HepG2 (cell line): ENCODE measurements around the gene SLC22A14. TPM values are rescaled to one million over a fixed set of nuclear protein-coding genes. Genes with fewer than 3 reads are reported as not detected.

Experiments
- CREB1 ChIP-seq, 2 experiments: fragments of 450-650 bp in 1 of 2; IDR thresholded peaks; 2 replicates each; pipeline ENCODE4 v1.6.1; 2016 to 2017; ENCODE audit warnings: control low read depth in 1 of 2, mild to moderate bottlenecking in 1 of 2, missing compliant biosample characterization in 1 of 2, missing genetic modification characterization in 1 of 2
- GMEB2 ChIP-seq: IDR thresholded peaks from 2 replicates; pipeline ENCODE4 v1.6.1; 2016; ENCODE audit warnings: missing biosample characterization, missing genetic modification reagents, low read depth
- KLF13 ChIP-seq: sonication (generic); formaldehyde crosslinking; IDR thresholded peaks from 2 replicates; pipeline ENCODE4 v1.4.0; 2020; ENCODE audit warnings: mild to moderate bottlenecking, missing genetic modification reagents
- WIZ ChIP-seq: sonication (generic); formaldehyde crosslinking; IDR thresholded peaks from 2 replicates; pipeline ENCODE4 v1.5.1; 2020; ENCODE audit warnings: mild to moderate bottlenecking, missing genetic modification reagents
- XBP1 ChIP-seq: sonication (generic); formaldehyde crosslinking; IDR thresholded peaks from 2 replicates; pipeline ENCODE4 v1.5.0; 2020; ENCODE audit warnings: missing genetic modification reagents
- YEATS4 ChIP-seq: sonication (generic); formaldehyde crosslinking; IDR thresholded peaks from 2 replicates; pipeline ENCODE4 v1.4.0; 2020; ENCODE audit warnings: missing genetic modification reagents, borderline replicate concordance
- ZKSCAN1 ChIP-seq: fragments of 150-350 bp; IDR thresholded peaks from 2 replicates; pipeline ENCODE4 v1.6.1; 2014; ENCODE audit warnings: low read length
- ZNF251 ChIP-seq: sonication (generic); formaldehyde crosslinking; IDR thresholded peaks from 2 replicates; pipeline ENCODE4 v1.9.0; 2021; ENCODE audit warnings: mild to moderate bottlenecking, missing genetic modification reagents
- ZNF800 ChIP-seq: sonication (generic); formaldehyde crosslinking; IDR thresholded peaks from 2 replicates; pipeline ENCODE4 v1.4.0; 2020; ENCODE audit warnings: missing genetic modification reagents
- polyA plus RNA-seq, 8 experiments: library from polyadenylated mRNA; depleted of rRNA in 3 of 8; stranded (reverse) in 7 of 8; unstranded in 1 of 8; fragments of >200 nt; fragmentation: Illumina TruSeq in 4 of 8; extraction: Trizol in 4 of 8; gene quantifications; 2 replicates each; pipeline versions ENCODE4 v1.2.1 to v1.2.3, GENCODE V29; 2011 to 2016; ENCODE audit warnings: low read depth in 4 of 8, missing spikeins in 1 of 8, mixed read lengths in 1 of 8; ENCODE audit not compliant: insufficient read depth in 1 of 8
- total RNA-seq, 5 experiments: library from RNA; depleted of rRNA; stranded (reverse); fragments of >200 nt; fragmentation: Illumina TruSeq; extraction: Trizol; gene quantifications; 2 replicates each; pipeline ENCODE4 v1.2.3, GENCODE V29; 2016; ENCODE audit warnings: low read depth in 1 of 5
- TF ChIP-seq, protein P1 (sequence below): sonication (generic); formaldehyde crosslinking; IDR thresholded peaks from 2 replicates; pipeline ENCODE4 v1.5.0; 2020; ENCODE audit warnings: mild to moderate bottlenecking, missing genetic modification reagents, borderline replicate concordance

The SLC22A14 gene
- total and polyA plus RNA-seq, 2 of the 13 experiments (the other 11 are each of a cell fraction or from before 2014, with no cell fraction given) = 0.03 TPM; not detected in 1

GRCh38 chr3:38346587-38347410, 64.7 kb downstream of the SLC22A14 start, which contains the start of gene XYLB (continued):
- TF ChIP-seq, protein P1, sequence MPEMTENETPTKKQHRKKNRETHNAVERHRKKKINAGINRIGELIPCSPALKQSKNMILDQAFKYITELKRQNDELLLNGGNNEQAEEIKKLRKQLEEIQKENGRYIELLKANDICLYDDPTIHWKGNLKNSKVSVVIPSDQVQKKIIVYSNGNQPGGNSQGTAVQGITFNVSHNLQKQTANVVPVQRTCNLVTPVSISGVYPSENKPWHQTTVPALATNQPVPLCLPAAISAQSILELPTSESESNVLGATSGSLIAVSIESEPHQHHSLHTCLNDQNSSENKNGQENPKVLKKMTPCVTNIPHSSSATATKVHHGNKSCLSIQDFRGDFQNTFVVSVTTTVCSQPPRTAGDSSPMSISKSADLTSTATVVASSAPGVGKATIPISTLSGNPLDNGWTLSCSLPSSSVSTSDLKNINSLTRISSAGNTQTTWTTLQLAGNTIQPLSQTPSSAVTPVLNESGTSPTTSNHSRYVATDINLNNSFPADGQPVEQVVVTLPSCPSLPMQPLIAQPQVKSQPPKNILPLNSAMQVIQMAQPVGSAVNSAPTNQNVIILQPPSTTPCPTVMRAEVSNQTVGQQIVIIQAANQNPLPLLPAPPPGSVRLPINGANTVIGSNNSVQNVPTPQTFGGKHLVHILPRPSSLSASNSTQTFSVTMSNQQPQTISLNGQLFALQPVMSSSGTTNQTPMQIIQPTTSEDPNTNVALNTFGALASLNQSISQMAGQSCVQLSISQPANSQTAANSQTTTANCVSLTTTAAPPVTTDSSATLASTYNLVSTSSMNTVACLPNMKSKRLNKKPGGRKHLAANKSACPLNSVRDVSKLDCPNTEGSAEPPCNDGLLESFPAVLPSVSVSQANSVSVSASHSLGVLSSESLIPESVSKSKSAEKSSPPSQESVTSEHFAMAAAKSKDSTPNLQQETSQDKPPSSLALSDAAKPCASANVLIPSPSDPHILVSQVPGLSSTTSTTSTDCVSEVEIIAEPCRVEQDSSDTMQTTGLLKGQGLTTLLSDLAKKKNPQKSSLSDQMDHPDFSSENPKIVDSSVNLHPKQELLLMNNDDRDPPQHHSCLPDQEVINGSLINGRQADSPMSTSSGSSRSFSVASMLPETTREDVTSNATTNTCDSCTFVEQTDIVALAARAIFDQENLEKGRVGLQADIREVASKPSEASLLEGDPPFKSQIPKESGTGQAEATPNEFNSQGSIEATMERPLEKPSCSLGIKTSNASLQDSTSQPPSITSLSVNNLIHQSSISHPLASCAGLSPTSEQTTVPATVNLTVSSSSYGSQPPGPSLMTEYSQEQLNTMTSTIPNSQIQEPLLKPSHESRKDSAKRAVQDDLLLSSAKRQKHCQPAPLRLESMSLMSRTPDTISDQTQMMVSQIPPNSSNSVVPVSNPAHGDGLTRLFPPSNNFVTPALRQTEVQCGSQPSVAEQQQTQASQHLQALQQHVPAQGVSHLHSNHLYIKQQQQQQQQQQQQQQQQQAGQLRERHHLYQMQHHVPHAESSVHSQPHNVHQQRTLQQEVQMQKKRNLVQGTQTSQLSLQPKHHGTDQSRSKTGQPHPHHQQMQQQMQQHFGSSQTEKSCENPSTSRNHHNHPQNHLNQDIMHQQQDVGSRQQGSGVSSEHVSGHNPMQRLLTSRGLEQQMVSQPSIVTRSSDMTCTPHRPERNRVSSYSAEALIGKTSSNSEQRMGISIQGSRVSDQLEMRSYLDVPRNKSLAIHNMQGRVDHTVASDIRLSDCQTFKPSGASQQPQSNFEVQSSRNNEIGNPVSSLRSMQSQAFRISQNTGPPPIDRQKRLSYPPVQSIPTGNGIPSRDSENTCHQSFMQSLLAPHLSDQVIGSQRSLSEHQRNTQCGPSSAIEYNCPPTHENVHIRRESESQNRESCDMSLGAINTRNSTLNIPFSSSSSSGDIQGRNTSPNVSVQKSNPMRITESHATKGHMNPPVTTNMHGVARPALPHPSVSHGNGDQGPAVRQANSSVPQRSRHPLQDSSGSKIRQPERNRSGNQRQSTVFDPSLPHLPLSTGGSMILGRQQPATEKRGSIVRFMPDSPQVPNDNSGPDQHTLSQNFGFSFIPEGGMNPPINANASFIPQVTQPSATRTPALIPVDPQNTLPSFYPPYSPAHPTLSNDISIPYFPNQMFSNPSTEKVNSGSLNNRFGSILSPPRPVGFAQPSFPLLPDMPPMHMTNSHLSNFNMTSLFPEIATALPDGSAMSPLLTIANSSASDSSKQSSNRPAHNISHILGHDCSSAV = 0 out of 2 replicates have a peak, but pooled peaks have one; percentile 70
- TF ChIP-seq CREB1 (IDR thresholded peaks at IDR 0.05) (peak; percentile 55), CREB1 (CRISPR knock-in tag; IDR thresholded peaks at IDR 0.05) (no peak), ZNF251 (CRISPR knock-in tag) (peak; percentile 49; the same call in 1 of the 2 replicates), YEATS4 (CRISPR knock-in tag) (peak; percentile 96), GMEB2 (CRISPR knock-in tag) (peak; percentile 68; the same call in 1 of the 2 replicates), WIZ (CRISPR knock-in tag) (no peak), ZKSCAN1 (no peak), XBP1 (CRISPR knock-in tag) (no peak; the same call in 1 of the 2 replicates), ZNF800 (CRISPR knock-in tag) (peak; percentile 83), KLF13 (CRISPR knock-in tag) (peak; percentile 95)
